NK-92 treated with Interleukin-12 subunit alpha and Interleukin-12 subunit beta, amount 100 ng/mL, for 24 hours (cell line): Measurements from ENCODE around the gene ZSCAN25.
"Not testable (repeated sequence)": the region's sequence is repeated elsewhere in the genome, so short reads cannot be mapped to it uniquely, and the experiment has no call there.

Experiments
- DNase-seq: peaks from one replicate; lab custom pipeline; 2025; lab: John Stamatoyannopoulos, UW

The ZSCAN25 gene

DNA sequence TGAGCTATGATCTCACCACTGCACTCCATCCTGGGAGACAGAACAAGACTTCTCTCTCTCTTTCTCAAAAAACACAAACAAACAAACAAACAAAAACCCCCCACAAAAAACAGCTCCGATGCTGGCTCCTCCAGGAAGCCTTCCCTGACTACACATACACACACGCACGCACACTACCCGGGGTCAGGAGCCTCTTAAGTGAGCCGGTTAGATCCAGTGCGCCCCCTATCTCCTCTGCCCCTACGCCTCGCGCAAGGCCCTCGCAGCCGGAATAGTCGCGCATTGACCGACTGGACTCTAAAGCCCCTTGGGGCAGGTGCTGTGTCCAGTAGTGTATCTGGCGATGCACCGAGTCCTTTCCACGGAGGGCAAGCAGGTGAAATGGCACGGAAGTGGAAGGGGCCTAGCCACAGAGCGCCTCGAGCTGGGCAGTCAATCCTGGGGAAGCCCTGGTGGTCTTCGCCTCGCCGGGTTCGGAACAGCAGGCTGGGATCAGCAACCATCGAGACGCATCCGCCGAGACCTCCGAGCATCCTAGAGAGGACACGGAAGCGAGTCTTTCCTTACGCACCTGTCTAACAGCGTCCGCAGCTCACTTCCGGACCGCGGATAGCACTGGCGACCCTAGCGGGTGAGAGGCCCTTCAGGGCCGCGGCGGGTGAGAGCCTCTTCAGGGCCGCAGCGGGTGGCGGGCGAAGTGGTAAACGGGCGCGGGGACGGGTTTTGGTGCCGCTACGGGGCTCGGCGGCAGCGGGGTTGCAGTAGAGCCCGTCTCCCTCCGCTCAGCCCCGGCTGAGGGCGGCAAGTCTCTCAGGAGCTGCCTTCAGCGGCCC is at the start of gene ZSCAN25:
Gene ZSCAN25, plus strand, starts transcription at position 588 of the 833 bp plus-strand sequence. CDS start 2,661 bp downstream, outside the sequence.
- peak; percentile 88 for DNase-seq

DNA sequence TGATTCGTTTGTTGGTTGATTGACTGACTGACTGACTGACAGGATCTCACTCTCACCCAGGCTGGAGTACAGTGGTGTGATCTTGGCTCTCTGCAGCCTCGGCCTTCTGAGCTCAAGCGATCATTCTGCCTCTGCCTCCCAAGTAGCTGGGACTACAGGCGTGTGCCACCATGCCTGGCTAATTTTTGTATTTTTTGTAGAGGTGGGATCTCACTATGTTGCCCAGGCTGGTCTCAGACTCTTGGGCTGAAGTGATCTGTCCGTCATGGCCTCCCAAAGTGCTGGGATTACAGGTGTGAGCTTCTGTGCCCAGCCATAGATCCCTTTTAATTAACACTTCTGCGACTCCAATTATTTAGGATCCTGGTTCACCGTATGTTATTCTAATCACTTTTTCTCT is 48.0 kb upstream of the ZSCAN25 start:
- not testable (repeated sequence) for DNase-seq

DNA sequence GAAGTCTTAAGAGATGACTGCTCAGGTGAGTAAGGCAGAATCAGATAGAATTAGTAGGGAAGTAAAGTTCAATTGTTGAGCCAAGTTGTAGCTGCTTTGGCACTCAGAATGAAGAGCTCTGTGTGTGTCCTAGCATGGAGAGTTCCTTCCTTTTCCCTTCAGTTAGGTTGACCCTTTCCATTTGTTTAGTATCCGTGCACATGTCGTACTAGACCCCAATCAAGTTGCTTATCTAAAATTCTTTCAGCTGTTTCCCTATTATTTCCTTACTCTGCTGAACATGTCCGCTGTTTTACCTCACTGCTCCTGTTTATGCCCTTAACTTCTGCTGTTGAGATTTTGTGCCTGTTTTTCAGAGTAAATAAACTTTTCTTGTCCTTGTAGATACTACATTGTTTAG is 45.0 kb upstream of the ZSCAN25 start:
- DNase-seq = no peak

DNA sequence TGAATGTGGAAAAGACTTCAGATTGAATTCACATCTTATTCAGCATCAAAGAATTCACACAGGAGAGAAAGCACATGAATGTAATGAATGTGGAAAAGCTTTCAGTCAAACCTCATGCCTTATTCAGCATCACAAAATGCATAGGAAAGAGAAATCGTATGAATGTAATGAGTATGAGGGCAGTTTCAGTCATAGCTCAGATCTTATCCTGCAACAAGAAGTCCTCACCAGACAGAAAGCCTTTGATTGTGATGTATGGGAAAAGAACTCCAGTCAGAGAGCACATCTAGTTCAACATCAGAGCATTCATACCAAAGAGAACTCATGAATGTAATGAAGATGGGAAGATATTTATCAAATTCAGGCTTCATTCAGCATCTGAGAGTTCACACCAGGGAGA is 43.5 kb upstream of the ZSCAN25 start:
- no peak for DNase-seq

DNA sequence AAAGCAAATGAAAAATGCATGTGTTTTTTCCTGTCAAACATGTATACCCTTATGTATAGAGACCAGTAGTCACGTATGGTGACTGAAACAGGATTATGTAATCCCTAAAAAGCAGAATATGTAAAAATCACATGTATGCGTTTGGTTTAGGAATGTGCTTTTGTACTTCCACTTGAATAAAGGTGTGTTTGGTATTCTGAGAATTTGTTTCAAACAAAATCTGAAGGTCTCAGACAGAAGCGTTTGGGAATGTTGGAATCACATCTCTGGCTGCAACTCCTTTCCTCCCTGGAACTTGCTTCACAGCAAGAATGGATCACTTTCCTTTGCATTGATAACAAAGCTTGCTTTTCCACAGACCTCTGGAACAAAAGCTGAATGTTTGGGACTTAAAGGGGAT is 40.5 kb upstream of the ZSCAN25 start:
- no peak for DNase-seq

DNA sequence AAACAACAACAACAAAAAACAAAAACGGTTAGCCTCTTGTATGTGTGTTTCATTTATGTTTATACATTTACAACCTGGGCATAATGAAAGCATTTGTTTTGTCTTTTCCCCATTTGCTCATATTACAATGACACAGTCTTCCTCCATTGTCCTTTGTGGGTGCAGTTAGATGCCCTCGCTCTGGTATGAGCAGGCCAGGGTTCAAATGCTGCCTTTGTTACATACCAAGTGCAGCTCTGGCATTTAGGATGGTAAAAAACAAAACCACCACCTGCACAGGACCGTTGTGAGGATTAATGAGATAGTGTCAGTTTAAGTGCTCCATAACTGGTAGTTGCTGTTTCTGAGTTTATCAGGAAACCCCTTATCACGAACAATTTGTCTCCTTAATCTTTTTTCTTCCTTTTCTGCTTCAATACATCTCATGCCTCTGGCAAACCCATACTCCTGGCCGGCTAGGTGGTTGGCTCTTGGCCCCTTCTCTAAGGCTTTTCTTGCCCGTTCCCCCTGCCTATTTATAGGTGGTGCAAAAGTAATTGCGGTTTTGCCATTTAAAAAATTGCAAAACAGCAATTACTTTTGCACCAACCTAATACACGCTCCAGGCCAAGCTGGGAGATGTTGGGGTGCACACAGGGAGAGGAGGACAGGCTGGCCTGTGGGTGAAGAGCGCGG is 37.3 kb upstream of the ZSCAN25 start:
- DNase-seq = no peak

DNA sequence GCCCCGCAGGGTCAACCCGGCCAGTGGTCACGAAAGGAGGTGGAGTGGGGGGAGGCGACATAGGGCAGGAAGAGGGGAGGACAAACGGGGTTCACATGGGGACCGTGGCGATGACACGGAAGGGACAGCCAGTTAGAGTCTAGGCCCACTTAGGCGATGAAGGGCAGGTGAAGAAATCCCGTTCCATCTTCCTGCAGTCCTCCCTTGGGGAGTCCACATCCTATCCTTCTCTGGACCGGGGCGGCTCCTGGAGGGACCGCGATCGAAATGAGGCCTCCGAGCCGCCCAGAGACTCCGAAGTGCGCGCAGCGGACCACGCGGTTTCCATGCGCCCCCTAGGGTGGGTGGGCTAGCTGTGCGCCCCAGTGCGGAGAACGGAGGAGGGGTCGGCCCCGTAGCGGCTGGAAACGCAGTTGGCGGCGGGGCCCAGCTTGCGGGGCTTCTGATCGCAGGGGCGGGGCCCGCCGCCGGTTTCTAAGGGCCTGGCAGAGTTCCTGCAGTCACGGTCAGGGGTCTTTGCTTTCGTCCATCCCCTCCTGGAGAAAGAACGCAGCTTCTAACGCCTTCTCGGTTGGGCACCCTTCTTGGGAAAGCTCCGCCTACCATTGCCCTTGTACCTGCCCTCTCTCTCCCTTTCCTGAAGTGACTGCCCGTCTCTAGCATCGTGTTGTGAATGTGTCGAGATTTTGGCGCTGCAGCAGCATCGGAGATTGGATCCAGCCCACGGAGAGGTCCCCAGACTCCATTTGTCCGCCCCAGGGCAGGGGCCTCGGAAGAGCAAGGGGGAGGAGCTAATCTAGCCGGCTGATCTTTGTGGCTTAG is 36.6 kb upstream of the ZSCAN25 start:
- no peak for DNase-seq

DNA sequence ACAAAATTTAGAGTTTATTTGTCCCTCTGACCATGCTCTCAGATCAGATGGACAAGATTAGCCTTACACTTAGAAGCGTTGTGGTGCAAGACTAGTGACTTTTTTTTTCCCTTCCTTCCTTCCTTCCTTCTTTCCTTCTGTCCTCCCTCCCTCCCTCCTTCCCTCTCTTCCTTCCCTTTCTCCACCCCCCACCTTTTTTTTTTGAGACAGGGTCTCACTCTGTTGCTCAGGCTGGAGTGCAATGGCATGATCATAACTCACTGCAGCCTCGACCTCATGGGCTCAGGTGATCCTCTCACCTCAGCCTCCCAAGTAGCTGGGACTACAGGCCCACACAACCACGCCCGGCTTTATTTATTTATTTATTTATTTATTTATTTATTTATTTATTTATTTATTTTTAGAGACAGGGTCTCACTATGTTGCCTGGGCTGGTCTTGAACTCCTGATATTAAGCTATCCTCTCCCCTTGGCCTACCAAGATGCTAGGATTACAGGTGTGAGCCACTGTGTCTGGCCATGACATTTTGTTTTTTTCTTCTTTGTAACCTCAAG is 35.9 kb upstream of the ZSCAN25 start:
- not testable (repeated sequence) for DNase-seq

DNA sequence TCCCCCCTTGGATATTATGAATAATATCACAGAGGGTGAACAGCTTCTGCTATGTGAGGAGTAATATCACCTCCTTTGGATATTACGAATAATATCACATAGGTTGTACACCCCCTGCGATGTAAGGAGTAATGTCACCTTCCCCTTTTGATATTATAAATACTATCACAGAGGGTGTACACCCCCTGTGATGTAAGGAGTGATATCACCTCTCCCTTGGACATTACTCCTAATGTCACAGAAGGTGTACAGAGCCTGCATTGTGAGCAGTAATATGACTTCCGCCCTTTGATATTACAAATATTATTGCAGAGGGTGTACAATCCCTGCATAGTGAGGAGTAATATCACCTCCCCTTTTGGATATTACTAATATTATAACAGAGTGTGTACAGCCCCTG is 27.9 kb upstream of the ZSCAN25 start:
- DNase-seq = no peak

DNA sequence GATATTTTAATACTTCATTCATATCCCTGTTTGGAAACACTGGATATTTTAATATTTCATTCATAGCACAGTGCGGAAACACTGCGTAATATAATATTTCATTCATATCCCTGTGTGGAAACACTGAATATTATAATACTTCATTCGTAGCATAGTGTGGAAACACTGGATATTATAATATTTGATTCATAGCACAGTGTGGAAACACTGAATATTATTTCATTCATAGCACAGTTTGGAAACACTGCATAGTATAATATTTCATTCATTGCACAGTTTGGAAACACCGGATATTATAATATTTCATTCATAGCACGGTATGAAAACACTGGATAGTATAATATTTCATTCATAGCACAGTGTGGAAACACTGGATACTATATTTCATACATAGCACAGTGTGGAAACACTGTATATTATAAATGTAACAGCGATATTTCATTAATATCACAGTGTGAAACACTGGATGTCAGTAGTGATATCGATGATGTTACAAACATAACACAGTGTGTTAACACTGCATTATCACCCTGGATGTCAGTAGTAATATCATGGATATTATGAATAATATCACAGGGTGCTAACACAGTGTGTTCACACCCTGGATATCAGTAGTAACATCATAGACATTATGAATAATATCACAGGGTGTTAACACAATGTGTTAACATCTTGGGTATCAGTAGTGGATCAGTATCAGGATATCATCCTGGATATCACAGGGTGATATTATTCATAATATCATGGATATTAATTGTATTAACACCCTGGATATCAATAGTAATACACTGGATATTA is 21.6 kb upstream of the ZSCAN25 start:
- DNase-seq = no peak

DNA sequence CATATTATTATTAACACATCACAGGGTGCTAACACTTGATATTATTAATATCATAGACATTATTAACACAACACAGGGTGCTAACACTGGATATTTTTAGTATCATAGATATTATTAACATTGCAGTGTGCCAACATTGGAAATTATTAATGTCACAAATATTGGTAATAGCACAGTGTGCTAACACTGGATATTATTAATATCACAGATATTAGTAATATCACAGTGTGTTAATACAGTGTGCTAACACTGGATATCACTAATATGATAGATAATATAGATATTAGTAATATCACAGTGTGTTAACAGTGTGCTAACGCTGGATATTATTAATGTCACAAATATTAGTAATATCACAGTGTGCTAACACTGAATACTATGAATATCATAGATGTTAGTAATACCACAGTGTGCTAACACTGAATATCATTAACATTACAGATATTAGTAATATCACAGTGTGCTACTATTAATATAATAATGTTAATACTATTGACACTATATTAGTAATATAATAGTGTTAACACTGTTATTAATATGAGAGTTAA is 20.3 kb upstream of the ZSCAN25 start:
- no peak for DNase-seq

DNA sequence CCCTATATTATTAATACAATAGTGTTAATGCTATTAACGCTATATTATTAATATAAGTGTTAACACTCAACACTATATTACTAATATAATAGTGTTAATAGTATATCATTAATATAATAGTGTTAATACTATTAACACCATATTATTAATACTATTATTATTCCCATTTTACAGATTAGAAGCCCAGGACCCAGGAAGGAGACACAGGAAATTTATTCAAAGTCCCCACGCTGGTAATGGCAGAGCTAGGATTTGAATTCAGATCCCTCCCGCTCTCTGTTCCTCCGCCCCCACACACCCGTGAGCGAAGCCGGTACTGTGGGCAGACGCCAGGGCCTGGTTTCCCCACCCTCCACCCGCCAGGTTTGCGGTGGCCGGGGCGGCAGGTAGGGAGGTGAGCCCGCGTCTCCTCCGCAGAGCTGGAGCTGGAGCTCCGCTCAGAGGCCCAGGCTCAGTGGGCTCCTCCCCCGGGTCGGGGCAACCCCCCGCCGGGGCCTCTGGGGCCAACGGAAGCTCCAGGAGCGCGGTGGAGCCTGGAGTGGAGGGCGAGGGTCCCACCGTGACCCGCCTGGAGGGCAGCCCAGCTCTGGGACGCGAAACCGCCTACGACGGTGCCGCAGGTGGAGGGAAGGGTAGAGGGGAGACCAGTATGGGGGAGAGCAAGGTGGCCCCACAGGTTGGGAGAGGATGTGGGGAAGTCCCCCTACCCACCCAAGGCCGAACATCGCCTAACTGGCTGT is 18.8 kb upstream of the ZSCAN25 start, which contains the start of gene TMEM225B:
Gene TMEM225B, plus strand, starts transcription at position 506 of the 740 bp plus-strand sequence. CDS start 6,122 bp downstream, outside the sequence.
- no peak for DNase-seq

DNA sequence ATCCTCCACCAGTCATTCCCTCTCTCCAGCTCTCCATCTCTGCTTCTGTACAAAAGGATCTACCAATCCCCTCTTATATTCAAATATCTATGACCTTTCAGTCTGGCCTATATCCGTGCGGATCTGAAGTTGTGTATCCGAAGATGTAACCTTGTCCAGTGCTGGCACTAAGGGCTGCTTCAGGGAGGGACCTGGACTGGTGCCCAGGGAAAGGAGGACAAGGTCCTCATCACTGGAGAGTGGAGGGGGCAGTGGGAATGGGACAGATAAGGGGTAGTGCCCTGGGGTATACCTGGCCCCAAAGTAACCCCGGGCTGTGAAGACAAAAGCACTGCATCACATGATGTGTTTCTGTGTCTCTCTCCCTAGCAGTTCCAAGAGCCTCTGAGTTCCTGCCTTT is 16.9 kb upstream of the ZSCAN25 start:
- no peak for DNase-seq

DNA sequence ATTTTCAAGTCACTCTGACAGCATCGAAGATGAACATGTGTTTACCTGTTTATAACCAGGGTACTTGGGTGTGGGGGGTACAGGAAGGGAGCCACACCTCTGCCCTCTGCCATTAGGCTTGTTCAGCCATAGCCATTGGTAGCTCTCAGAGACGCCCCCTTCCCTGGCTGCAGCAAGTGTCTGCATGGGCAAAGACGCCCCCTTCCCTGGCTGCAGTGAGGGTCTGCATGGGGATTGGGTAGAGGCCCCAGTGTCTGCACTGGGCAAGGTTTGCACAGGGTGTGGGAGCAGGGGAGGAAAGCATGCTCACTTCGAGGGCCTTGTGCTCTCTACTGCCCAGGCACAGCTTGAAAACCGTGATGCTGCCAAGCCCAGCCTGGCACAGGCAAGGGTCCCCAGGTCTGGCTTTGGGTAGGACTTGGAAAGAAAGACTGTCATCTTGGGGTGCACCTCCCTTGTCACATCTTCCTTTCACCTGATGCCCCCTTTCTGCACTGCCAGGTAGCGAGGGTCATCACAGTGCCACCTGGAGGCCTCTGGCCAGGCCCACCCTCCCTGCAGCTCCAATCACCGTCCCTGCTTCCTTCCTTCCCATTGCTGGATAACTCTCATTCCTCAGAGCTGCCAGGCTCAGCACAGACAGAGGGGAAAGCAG is 15.0 kb upstream of the ZSCAN25 start:
- DNase-seq = no peak

DNA sequence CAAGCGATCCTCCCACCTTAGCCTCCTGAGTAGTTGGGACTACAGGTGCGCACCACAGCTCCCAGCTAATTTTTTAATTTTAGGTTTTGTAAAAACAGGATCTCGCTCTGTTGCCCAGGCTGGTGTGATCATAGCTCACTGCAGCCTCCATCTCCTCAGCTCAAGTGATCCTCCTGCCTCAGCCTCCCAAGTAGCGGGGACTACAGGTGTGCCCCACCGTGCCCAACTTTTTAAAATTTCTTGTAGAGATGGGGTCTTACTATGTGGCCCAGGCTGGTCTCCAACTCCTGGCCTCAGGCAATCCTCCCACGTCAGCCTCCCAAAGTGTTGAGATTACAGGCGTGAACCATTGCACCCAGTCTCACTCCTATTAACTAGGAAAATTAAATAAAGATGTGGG is 11.2 kb upstream of the ZSCAN25 start:
- DNase-seq = no peak

DNA sequence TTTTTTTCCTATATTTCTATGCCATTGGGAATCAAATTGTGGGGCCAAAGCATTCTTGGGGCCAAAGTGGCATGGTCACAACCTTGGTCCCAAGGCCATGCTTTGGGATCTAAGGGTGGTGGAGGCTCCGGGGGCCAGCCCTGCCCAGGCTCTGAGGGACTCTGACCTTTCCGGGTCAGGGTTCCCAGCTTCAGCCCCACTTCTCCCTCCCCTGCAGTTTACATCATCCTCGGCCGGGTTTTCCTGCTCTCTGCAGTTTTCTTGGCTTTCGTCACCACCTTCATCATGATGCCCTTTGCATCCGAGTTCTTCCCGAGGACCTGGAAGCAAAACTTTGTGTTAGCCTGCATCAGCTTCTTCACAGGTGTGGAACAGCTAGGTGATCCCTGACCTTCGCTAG is 10.2 kb upstream of the ZSCAN25 start:
- DNase-seq = no peak

DNA sequence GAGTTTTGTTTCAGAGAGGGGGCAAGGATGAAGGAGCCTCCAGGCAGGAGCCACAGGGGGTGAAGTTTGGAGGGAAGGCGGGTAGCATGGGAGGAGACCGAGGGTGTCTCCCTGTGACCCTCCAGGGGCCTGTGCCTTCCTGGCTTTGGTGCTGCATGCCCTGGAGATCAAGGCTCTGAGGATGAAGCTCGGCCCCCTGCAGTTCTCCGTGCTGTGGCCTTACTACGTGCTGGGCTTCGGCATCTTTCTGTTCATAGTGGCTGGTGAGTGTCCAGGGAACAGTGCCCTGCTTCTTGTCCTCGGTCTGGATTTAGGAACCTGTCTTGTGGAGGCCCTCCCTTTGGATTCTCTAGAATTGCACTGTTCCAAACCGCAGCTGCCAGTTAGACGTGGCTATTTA is 9.2 kb upstream of the ZSCAN25 start:
- DNase-seq = no peak

DNA sequence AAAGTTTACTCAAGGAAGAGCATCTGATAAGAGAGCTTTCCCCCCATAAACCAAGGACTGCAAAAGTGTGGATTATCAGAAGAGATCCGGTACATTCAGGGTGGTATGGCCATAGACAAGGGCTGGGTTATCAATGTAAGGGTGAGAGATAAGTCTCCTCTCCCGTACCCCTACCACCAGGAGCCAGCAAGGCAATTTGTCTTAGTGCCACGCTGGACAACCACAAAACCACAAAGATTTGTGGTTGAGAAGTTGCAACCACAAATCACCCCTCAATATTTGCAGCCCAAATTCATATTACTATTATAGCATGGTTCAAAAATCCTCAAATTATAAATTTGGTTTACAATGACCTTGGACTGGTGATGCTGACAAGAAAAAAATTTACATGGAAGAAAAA is 2.3 kb upstream of the ZSCAN25 start:
- DNase-seq = no peak

DNA sequence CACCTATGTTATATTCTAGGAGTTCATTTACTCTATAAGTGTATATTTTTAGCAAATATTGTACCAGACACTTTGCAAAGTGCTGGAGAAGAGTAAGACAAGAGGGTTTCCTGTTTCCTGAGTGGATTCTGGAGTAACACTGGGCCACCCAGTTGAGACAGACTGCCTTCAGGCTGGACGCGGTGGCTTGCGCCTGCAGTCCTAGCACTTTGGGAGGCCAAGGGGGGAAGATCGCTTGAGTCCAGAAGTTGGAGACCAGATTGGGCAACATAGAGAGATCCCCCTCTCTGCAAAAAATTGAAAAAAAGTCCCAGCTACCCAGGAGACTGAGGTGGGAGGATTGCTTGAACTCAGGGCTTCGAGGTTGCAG is 772 bp upstream of the ZSCAN25 start:
- no peak for DNase-seq
